ENCODE results near the gene PACSIN1.

DNA sequence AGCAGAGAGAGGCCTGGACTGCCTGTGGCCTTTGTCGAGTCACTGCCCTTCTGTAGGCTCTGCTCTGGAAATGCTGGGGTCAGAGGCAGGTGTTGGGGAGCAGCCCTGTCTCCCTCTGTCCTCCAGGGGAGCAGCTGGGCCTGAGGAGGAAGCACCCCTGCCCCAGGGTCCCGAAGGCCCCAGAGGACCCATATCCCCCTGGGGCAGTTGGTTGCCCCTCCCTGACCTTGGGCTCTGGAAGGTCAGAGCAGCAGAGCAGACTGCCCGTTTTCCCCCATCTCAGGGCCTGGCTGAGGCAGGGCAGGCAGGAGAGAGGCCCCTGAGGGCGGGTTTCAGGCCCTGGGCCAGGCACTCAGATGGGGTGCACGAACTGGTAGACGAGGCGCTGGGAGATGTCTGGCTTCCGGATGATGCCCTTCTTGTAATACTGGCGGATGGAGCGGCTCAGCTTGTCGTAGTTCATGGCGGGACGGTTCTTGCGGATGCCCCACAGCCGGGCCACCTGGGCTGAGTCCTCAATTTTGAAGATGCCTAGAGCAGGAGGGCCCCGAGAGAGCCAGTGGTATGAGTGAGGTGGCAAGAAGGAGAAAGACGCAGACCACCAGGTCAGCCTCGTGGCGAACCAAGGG, 72.2 kb downstream of the PACSIN1 start:
- TF ChIP-seq, protein P1, sequence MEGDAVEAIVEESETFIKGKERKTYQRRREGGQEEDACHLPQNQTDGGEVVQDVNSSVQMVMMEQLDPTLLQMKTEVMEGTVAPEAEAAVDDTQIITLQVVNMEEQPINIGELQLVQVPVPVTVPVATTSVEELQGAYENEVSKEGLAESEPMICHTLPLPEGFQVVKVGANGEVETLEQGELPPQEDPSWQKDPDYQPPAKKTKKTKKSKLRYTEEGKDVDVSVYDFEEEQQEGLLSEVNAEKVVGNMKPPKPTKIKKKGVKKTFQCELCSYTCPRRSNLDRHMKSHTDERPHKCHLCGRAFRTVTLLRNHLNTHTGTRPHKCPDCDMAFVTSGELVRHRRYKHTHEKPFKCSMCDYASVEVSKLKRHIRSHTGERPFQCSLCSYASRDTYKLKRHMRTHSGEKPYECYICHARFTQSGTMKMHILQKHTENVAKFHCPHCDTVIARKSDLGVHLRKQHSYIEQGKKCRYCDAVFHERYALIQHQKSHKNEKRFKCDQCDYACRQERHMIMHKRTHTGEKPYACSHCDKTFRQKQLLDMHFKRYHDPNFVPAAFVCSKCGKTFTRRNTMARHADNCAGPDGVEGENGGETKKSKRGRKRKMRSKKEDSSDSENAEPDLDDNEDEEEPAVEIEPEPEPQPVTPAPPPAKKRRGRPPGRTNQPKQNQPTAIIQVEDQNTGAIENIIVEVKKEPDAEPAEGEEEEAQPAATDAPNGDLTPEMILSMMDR (conservative IDR thresholded peaks at IDR 0.05; ENCODE audit: low read length) = no peak
- TF ChIP-seq EZH2phosphoT487 (IDR thresholded peaks at IDR 0.05; ENCODE audit: borderline replicate concordance, low read depth, low read length) = no peak

Data from OCI-LY7 (cell line).